Endothelial cell of umbilical vein (primary cell): Measurements from ENCODE around the gene CDH23. TPM values are rescaled to one million over a fixed set of nuclear protein-coding genes. Genes with fewer than 3 reads are reported as not detected.

Experiments used
- BruUV-seq: library from RNA; stranded (reverse); fragments of 400-500 nt; replicated peaks from 2 replicates; lab custom pipeline; 2021; lab: Mats Ljungman, UMichigan
- CTCF ChIA-PET: fragments of 300-600, 350-600 bp; sonication (Branson Sonifier 250); formaldehyde crosslinking; loops from one replicate; lab custom pipeline; 2021; ENCODE audit warnings: antibody characterized with exemption, inconsistent platforms; lab: Charles Lee
- POLR2A ChIA-PET: fragments of 300-600, 350-600 bp; sonication (Branson Sonifier 250); formaldehyde crosslinking; loops from one replicate; lab custom pipeline; 2021; ENCODE audit warnings: antibody characterized with exemption, inconsistent platforms; lab: Charles Lee
- DNase-seq: peaks from one replicate; pipeline ENCODE4 v3.0.0-alpha.2; 2011; ENCODE audit warnings: low read depth, low spot score
- FAIRE-seq: peaks from 2 replicates; lab custom pipeline; 2011; peaks lifted over from hg19 to GRCh38; lab: Jason Lieb, UNC
- H2AFZ ChIP-seq: 2 replicates; pipeline ENCODE4 v1.6.0; 2012; ENCODE audit warnings: low read depth, low read length, control low read depth, inconsistent platforms
- H3K27ac ChIP-seq: 2 replicates; pipeline ENCODE4 v1.5.1; 2011; ENCODE audit warnings: low read depth, mild to moderate bottlenecking, control low read depth, low read length, moderate library complexity; ENCODE audit not compliant: insufficient read depth
- H3K27me3 ChIP-seq, 2 experiments: 2 replicates each; pipeline versions ENCODE4 v1.6.0 to v1.6.1; 2011; ENCODE audit warnings: low read length in 2 of 2, mixed read lengths in 1 of 2; ENCODE audit not compliant: control insufficient read depth in 2 of 2, insufficient read depth in 2 of 2
- H3K36me3 ChIP-seq, 2 experiments: 2 replicates in 1 of 2; 3 replicates in 1 of 2; pipeline ENCODE4 v1.5.1; 2011; ENCODE audit warnings: low read length in 2 of 2, mild to moderate bottlenecking in 1 of 2, moderate library complexity in 1 of 2; ENCODE audit not compliant: control insufficient read depth in 2 of 2, insufficient read depth in 2 of 2; ENCODE audit errors: extremely low read depth in 1 of 2
- H3K4me1 ChIP-seq: 3 replicates; pipeline ENCODE4 v1.5.1; 2011; ENCODE audit warnings: mild to moderate bottlenecking, low read length; ENCODE audit not compliant: control insufficient read depth, insufficient read depth; ENCODE audit errors: extremely low read depth
- H3K4me2 ChIP-seq: 2 replicates; pipeline ENCODE4 v1.6.1; 2011; ENCODE audit warnings: low read length, control low read depth, mixed read lengths; ENCODE audit not compliant: insufficient read depth
- H3K4me3 ChIP-seq, 3 experiments: fragments of 200-600 bp in 1 of 3; sonication (generic), shearing (Covaris generic) in 1 of 3; replicated peaks in 1 of 3; 2 replicates each; pipeline ENCODE4 v1.5.1; 2011 to 2016; ENCODE audit warnings: control low read depth in 3 of 3, low read length in 3 of 3, mild to moderate bottlenecking in 2 of 3, inconsistent platforms in 1 of 3, low read depth in 1 of 3, moderate library complexity in 1 of 3; ENCODE audit not compliant: insufficient read depth in 1 of 3
- H3K79me2 ChIP-seq: 2 replicates; pipeline ENCODE4 v1.6.0; 2012; ENCODE audit warnings: low read length, inconsistent platforms; ENCODE audit not compliant: control insufficient read depth, insufficient read depth
- H3K9ac ChIP-seq: replicated peaks from 2 replicates; pipeline ENCODE3; 2011; ENCODE audit warnings: low read length, control low read depth; ENCODE audit not compliant: insufficient read depth; ENCODE audit errors: extremely low read depth
- H3K9me1 ChIP-seq: replicated peaks from 3 replicates; pipeline ENCODE4 v1.6.0; 2011; ENCODE audit warnings: mild to moderate bottlenecking, low read length; ENCODE audit not compliant: control insufficient read depth, insufficient read depth; ENCODE audit errors: extremely low read depth
- H3K9me3 ChIP-seq: replicated peaks from 2 replicates; pipeline ENCODE4 v1.5.1; 2012; ENCODE audit warnings: low read length, inconsistent platforms; ENCODE audit not compliant: control insufficient read depth, insufficient read depth
- H4K20me1 ChIP-seq: replicated peaks from 2 replicates; pipeline ENCODE3; 2011; ENCODE audit warnings: mild to moderate bottlenecking, low read length; ENCODE audit not compliant: control insufficient read depth, insufficient read depth; ENCODE audit errors: extremely low read depth
- CTCF ChIP-seq, 2 donors: IDR thresholded peaks; 1 replicate in 1 of 2; 2 replicates in 1 of 2; pipeline ENCODE4 v1.5.1; 2011; ENCODE audit warnings: low read length in 2 of 2, mild to moderate bottlenecking in 2 of 2, moderate library complexity in 2 of 2, control low read depth in 1 of 2, inconsistent platforms in 1 of 2, low read depth in 1 of 2; ENCODE audit not compliant: insufficient read depth in 1 of 2; ENCODE audit errors: extremely low read depth in 1 of 2
- EZH2 ChIP-seq: IDR thresholded peaks from 2 replicates; pipeline ENCODE4 v1.6.1; 2012; ENCODE audit warnings: borderline replicate concordance, low read depth, mild to moderate bottlenecking, moderate library complexity, low read length, inconsistent platforms; ENCODE audit not compliant: severe bottlenecking
- FOS ChIP-seq: IDR thresholded peaks from 2 replicates; pipeline ENCODE4 v1.6.1; 2011; ENCODE audit warnings: mild to moderate bottlenecking, low read length, moderate library complexity, borderline replicate concordance; ENCODE audit not compliant: insufficient read depth
- GATA2 ChIP-seq: IDR thresholded peaks from 2 replicates; pipeline ENCODE4 v1.7.0; 2011; ENCODE audit warnings: low read depth, mild to moderate bottlenecking, moderate library complexity, mixed read lengths, low read length; ENCODE audit not compliant: insufficient read length, insufficient read depth
- JUN ChIP-seq: IDR thresholded peaks from 2 replicates; pipeline ENCODE4 v1.6.1; 2011; ENCODE audit warnings: borderline replicate concordance, low read depth; ENCODE audit not compliant: insufficient read length, insufficient read depth
- MAX ChIP-seq: IDR thresholded peaks from 2 replicates; pipeline ENCODE4 v1.6.1; 2011; ENCODE audit not compliant: insufficient read depth, insufficient read length
- MYC ChIP-seq: IDR thresholded peaks from one replicate; pipeline ENCODE4 v1.6.1; 2011; ENCODE audit warnings: mild to moderate bottlenecking, low read depth, low read length
- POLR2A ChIP-seq: IDR thresholded peaks from 2 replicates; pipeline ENCODE4 v1.6.1; 2012; ENCODE audit warnings: low read depth, mild to moderate bottlenecking, control low read depth, low read length
- POLR2AphosphoS5 ChIP-seq: IDR thresholded peaks from 2 replicates; pipeline ENCODE4 v1.6.1; 2012; ENCODE audit warnings: low read depth, mild to moderate bottlenecking, control low read depth, low read length, moderate library complexity; ENCODE audit not compliant: insufficient read depth
- dilution Hi-C: fragments of 300-500 bp; cut with MboI; formaldehyde crosslinking; loops from one replicate; pipeline ENCODE4 v1.15.0; 2019; ENCODE audit warnings: low sequenced_read_pairs; ENCODE audit not compliant: extremely low pct_ligation_motif_present
- intact Hi-C: fragments of 100-400 bp; cut with micrococcal nuclease; formaldehyde crosslinking; loops from one replicate; pipeline ENCODE4 v1.10.0; 2022
- polyA plus RNA-seq, 4 experiments: library from polyadenylated mRNA; depleted of rRNA in 3 of 4; stranded (reverse) in 3 of 4; unstranded in 1 of 4; fragments of >200 nt; gene quantifications; 2 replicates each; pipeline versions ENCODE4 v1.2.1 to v1.2.3, GENCODE V29; 2011 to 2012; ENCODE audit warnings: missing spikeins in 1 of 4
- total RNA-seq: library from RNA; stranded (reverse); gene quantifications from 2 replicates; pipeline ENCODE4 v1.2.3, GENCODE V29; 2021

CDH23 gene
- total and polyA plus RNA-seq, 2 donors (not counting 3 experiments of a cell fraction or from before 2014, with no cell fraction given): not detected

GRCh38 chr10:71475243-71475871, 78.6 kb downstream of the CDH23 start:
- H3K4me1 ChIP-seq: no peaks in the 10 kb centered on the region
- H3K27ac ChIP-seq: no peak overlapping the region
- H3K27me3 ChIP-seq: peaks cover 0 to 7% of the 10 kb centered on the region in 2 experiments
- dilution Hi-C loops (no loop called here), intact Hi-C loops (no loop called here)
- TF ChIP-seq POLR2A (no peak), JUN (no peak), MYC (no peak), MAX (no peak), FOS (no peak), EZH2 (no peak), CTCF (IDR thresholded peaks at IDR 0.05; ENCODE audit: extremely low read depth in 1 of 2, insufficient read depth in 1 of 2, low read depth in 1 of 2, low read length in 2 of 2) (no peak), POLR2AphosphoS5 (no peak), GATA2 (no peak)
- H3K4me3 ChIP-seq: no peak overlapping the region
- no peak overlapping the region for H3K9ac ChIP-seq
- no peak overlapping the region for H3K4me2 ChIP-seq
- ChIA-PET CTCF (interaction anchor here (1.3 kb wide), 1 partner anchor 11 kb away, joined by 3 read pairs; no protein-coding TSS in a partner anchor), POLR2A (no interaction called here)
- BruUV-seq: no TSS peak
- DNase-seq (no peak), FAIRE-seq (no peak)
- H3K79me2 ChIP-seq: no peaks in the 10 kb centered on the region
- H3K36me3 ChIP-seq: no peaks in the 10 kb centered on the region
- H4K20me1 ChIP-seq: no peaks in the 10 kb centered on the region
- H3K9me1 ChIP-seq: no peaks in the 10 kb centered on the region
- H2AFZ ChIP-seq: no peak overlapping the region
- no peaks in the 10 kb centered on the region for H3K9me3 ChIP-seq
